Skeletal muscle satellite cell (primary cell): ENCODE data around the gene HIGD1B. TPM values are rescaled to one million over a fixed set of nuclear protein-coding genes. Genes with fewer than 3 reads are reported as not detected.
A peak's percentile ranks its signal among the peaks of the same experiment; 100 is the strongest.

Source experiments
- H3K27me3 ChIP-seq: 2 replicates; pipeline ENCODE4 v1.7.0; 2013; ENCODE audit warnings: low read length; ENCODE audit not compliant: control insufficient read depth, insufficient read depth
- H3K36me3 ChIP-seq: 2 replicates; pipeline ENCODE4 v1.7.0; 2013; ENCODE audit warnings: mild to moderate bottlenecking, control low read depth, low read length; ENCODE audit not compliant: insufficient read depth
- H3K4me1 ChIP-seq: 2 replicates; pipeline ENCODE4 v1.7.0; 2013; ENCODE audit warnings: low read length; ENCODE audit not compliant: control insufficient read depth, insufficient read depth
- H3K4me2 ChIP-seq: 2 replicates; pipeline ENCODE4 v1.7.0; 2013; ENCODE audit warnings: mild to moderate bottlenecking, low read length
- H3K4me3 ChIP-seq: 2 replicates; pipeline ENCODE4 v1.7.0; 2013; ENCODE audit warnings: low read length
- H3K9ac ChIP-seq: 2 replicates; pipeline ENCODE4 v1.7.0; 2013; ENCODE audit warnings: mild to moderate bottlenecking, low read depth, low read length, moderate library complexity
- H3K9me3 ChIP-seq: replicated peaks from 2 replicates; pipeline ENCODE4 v1.7.0; 2013; ENCODE audit warnings: mild to moderate bottlenecking, control low read depth, low read length
- small RNA-seq: library from RNA; depleted of rRNA; stranded (forward); fragments of <200 nt; gene quantifications from one replicate; pipeline ENCODE3, GENCODE V24; 2012

Gene HIGD1B

DNA sequence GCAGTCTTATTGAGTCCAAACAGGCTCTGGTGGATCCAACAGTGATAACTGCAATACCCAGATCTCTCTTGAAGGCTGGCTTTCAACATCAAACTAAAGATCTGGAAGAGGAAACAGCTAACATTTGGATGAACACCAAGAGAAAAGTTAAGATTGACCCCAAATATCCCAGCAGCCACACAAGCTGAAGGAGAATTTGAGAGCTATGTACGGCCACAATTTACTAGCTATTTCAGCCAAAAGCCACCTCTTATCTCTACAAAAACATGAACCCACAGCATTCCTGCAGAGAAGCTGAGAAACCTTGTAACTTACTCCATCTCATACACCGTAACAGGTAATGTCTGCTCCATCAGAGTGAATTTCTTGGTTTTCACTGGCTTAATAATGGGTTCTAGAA, 37.3 kb downstream of the HIGD1B start:
- H3K4me1 ChIP-seq = no peaks in the 10 kb centered on the region
- H3K9me3 ChIP-seq = no peaks in the 10 kb centered on the region
- H3K4me2 ChIP-seq = no peak overlapping the region
- H3K9ac ChIP-seq = no peak overlapping the region
- no peaks in the 10 kb centered on the region for H3K27me3 ChIP-seq
- H3K36me3 ChIP-seq = peaks cover 71% of the 10 kb centered on the region
- H3K4me3 ChIP-seq = no peak overlapping the region

DNA sequence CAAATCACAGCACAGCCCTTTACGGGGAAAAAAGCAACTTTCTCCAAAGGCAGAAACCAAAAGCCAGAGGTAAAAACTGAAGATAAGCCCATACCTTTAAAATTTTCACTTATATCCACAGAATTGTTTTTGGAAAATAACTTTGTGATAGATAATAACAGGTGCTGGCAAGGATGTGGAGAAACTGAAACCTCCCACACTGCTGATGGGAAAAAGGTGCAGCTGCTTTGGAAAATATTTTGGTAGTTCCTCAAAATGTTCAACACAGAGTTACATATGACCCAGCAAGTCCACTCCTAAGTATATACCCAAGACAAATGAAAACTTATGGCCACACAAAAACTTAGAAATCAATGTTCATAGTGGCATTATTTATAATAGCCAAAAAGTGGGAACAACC, 39.3 kb downstream of the HIGD1B start:
- Histone ChIP-seq H3K27me3 (no peaks in the 10 kb centered on the region), H3K9me3 (no peaks in the 10 kb centered on the region), H3K4me1 (no peaks in the 10 kb centered on the region), H3K36me3 (peaks cover 55% of the 10 kb centered on the region), H3K9ac (no peak overlapping the region), H3K4me3 (no peak overlapping the region), H3K4me2 (no peak overlapping the region)

DNA sequence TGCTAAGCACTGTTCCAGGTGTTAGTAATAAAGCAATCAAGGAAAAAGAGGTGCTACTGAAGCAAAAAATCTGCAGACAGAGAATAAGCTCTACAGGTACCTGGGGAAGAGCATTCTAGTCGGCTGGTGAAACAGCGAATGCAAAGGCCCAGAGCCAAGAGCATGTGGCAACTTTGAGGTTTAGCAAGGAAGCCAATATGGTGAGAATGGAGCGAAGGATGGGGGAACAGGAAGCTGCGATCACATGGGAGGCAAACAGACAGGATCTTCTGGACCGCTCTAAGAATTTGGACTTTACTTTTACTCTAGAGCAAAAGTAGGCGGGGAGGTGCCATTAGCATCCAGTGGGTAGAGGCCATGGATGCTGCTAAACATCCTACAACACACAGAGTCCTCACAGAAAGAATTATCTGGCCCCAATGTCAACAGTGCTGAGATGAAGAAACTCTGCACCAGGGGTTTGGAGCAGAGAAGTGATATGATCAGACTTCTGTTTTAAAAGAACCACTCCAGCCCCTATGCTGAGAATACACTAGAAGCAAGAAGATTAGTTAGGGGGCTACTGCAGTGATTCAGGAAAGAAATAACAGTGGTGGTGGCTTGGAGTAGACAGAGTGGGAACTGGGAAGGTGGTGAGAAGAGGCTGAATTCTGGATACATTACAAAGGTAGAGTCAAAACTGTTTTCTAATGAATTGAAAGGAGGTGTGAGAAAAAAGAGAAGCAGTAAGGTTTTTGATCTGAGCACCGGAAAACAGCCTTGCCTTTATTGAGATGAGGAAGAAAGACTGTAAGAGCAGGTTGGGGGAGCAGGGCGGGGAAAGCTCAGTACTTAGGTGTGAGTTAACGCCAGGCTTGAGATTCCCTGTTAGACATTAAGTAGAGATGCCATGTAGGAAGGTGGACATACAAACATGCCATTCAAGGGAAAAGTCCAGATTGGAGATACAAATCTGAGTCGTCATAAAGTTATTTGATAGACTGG, 40.6 kb downstream of the HIGD1B start:
- Histone ChIP-seq H3K9me3 (no peaks in the 10 kb centered on the region), H3K4me2 (no peak overlapping the region), H3K4me1 (no peaks in the 10 kb centered on the region), H3K4me3 (no peak overlapping the region), H3K9ac (no peak overlapping the region), H3K27me3 (no peaks in the 10 kb centered on the region), H3K36me3 (peaks cover 49% of the 10 kb centered on the region)

DNA sequence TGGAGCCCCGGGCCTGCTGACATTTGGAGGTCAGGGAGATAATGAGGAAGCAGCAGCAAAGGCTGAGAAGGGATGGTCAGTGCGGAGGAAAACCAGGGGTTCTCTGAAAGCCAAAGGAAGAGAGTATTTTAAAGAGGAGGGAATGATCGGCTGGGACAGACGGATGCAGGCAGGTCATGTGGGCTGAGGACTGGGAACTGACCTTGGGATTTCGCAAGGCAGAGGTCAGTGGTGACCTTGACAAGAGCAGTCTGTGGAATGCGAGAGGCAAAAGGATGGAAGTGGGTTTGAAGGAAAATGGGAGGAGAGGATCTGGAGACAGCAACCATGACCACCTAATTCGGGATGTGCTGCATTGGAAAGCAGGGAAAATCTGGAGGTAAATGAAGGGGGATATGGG, 41.3 kb downstream of the HIGD1B start:
- Histone ChIP-seq H3K27me3 (no peaks in the 10 kb centered on the region), H3K9ac (no peak overlapping the region), H3K4me3 (no peak overlapping the region), H3K4me2 (no peak overlapping the region), H3K36me3 (peaks cover 45% of the 10 kb centered on the region), H3K4me1 (no peaks in the 10 kb centered on the region), H3K9me3 (no peaks in the 10 kb centered on the region)

DNA sequence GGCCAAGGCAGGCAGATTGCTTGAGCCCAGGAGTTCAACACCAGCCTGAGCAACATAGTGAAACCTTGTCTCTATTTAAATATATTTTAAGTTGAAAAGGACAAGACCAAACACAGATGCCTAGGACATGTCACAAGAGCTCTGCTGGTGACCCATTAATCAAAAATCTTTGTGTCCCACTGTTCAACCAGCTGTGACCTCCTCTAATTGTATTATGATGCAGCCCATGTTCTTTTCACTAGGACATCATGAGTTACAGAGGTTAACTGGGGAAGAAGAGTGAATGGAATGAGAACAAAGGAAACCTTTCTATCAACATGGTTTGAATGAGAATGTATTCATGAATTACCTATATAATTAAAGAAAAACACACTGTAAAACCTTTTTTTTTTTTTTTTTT, 44.6 kb downstream of the HIGD1B start:
- Histone ChIP-seq H3K9ac (no peak overlapping the region), H3K27me3 (no peaks in the 10 kb centered on the region), H3K4me1 (no peaks in the 10 kb centered on the region), H3K36me3 (peaks cover 34% of the 10 kb centered on the region), H3K9me3 (no peaks in the 10 kb centered on the region), H3K4me2 (no peak overlapping the region), H3K4me3 (no peak overlapping the region)

DNA sequence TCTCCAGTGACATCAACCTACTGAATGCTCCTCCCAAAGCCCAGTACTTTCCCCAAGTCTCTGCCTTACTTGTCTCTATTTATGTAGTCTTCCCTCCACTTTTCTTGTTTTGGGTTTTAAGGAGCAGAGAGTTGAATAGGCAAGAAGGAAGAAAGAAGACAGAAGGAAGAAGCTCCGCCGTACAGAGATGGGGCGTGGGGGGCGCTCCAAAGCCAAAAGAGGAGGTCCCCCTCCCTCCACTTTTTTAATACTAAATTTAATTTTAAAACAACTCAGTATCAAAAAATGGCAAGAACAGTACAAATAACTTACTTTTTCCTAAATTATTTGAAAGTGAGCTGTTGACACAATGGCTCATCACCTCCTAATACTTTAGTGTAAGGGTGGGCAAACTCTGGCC, 47.0 kb downstream of the HIGD1B start:
- Histone ChIP-seq H3K27me3 (no peaks in the 10 kb centered on the region), H3K4me3 (no peak overlapping the region), H3K4me1 (peaks cover 8% of the 10 kb centered on the region), H3K9ac (no peak overlapping the region), H3K9me3 (no peaks in the 10 kb centered on the region), H3K36me3 (peaks cover 25% of the 10 kb centered on the region), H3K4me2 (no peak overlapping the region)

DNA sequence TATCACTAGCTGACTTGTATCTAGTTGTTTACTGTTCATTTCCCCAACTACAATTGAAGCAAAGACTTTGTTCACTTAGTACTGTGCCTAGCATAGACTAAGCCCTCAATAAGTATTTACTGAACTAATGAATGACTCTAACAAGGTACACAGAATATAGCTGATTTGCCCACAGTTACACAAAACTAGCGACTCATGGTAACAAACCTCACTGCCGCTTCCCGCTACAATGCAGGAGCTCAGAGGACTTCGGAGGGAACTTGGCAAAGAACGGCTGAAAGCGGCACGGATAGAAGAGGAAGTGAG, 51.0 kb downstream of the HIGD1B start:
- Histone ChIP-seq H3K36me3 (peaks cover 13% of the 10 kb centered on the region), H3K4me3 (peak overlapping the region; percentile 85), H3K4me2 (peak overlapping the region; percentile 81), H3K27me3 (no peaks in the 10 kb centered on the region), H3K9ac (peak overlapping the region; percentile 94), H3K9me3 (no peaks in the 10 kb centered on the region), H3K4me1 (peaks cover 34% of the 10 kb centered on the region)

DNA sequence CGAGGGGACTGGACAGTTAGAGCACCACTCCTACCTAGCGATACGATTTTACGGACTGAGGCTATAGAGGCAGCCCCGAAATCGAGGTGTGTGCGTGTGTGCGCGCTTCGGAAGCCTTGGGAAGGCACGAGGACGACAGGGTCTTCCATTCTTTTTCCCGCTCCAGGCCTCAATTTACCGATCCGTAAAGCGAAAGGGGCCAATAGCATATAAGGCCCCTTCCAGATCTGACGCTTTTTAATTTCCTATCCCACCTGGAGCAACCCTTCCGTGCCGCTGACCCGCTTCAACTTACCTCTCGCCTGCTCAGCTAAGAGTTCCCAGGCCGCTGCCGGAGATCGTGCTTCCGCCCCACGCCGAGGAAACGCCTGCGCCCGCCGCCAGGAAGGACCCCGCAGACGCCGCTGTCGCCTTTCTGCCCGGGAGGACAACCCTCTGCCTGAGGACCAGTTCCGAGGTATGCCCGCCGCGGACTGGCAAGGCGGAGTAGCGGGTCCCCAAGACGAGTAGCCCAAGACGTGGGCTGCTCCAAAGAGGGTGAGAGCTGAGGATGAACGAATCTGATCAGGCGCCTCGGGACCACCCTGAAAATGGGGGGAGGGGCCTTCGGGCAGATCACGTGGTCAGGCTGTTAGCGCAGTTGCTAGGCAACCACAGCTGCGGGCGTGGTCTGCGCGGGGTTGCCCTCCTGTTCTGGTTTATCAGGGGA, 51.5 kb downstream of the HIGD1B start, which contains the start of gene EFTUD2:
TSS of gene EFTUD2 (minus strand) at position 372 of the 709 bp plus-strand sequence. CDS start 4,924 bp downstream, outside the sequence.
- peak within 1 kb of the TSS; percentile 81 for H3K4me2 ChIP-seq
- peaks cover 11% of the 10 kb centered on the region for H3K36me3 ChIP-seq
- peak within 1 kb of the TSS; percentile 85 for H3K4me3 ChIP-seq
- no peaks in the 10 kb centered on the region for H3K27me3 ChIP-seq
- peak within 1 kb of the TSS; percentile 94 for H3K9ac ChIP-seq
- no peaks in the 10 kb centered on the region for H3K9me3 ChIP-seq
- H3K4me1 ChIP-seq = peaks cover 34% of the 10 kb centered on the region

Small RNA genes lying within 50 kb of the gene (small RNA-seq; reads per million reads assigned to genes)
- not detected for gene RN7SL405P
